ENCODE results near the gene ZNF256. TPM values are rescaled to one million over a fixed set of nuclear protein-coding genes. Genes with fewer than 3 reads are reported as not detected.
"Not testable (repeated sequence)": the region's sequence is repeated elsewhere in the genome, so short reads cannot be mapped to it uniquely, and the experiment has no call there.

Gene ZNF256
- total RNA-seq, 8 experiments from 2014 or later: 3.6 to 9.1 (median 5.4) TPM

GRCh38 chr19:57934820-57935665, 12.5 kb downstream of the ZNF256 start, which contains the start of gene ZNF418:
Gene ZNF418, minus strand, starts transcription at chr19:57935402. Its CDS starts 1,580 bp downstream, at chr19:57933822.
- Histone ChIP-seq H3K27ac (peak within 1 kb of the TSS; percentile 53 to 83), H3K4me3 (peak within 1 kb of the TSS; percentile 56 to 83 (median 71)), H3K4me1 (replicated peaks in 1 of 2) (peaks cover 0 to 4% of the 10 kb centered on the region in 2 donors)
- 0 to 42% (median 5%) methylated on average over 2 to 40 of the region's 54 CpGs; no CpG with 5 or more reads in 1 of the 10 experiments for WGBS, 10 experiments
- in situ Hi-C loops (cut with MboI; ENCODE audit: low pct_unique_long_range_greater_than_20kb in 2 of 9, low sequenced_read_pairs in 9 of 9, unreplicated experiment in 9 of 9): no loop called here
- ATAC-seq (replicated peaks in 6 of 8): peak; percentile 99 to 100 (median 99)

GRCh38 chr19:57927587-57927986, 19.9 kb downstream of the ZNF256 start:
- no peak overlapping the region for H3K4me3 ChIP-seq
- 83 to 96% (median 93%) methylated on average over 2 to 4 of the region's 4 CpGs; no CpG with 5 or more reads in 7 of the 10 experiments for WGBS, 10 experiments
- no peaks in the 10 kb centered on the region for H3K4me1 ChIP-seq (replicated peaks in 1 of 2)
- ATAC-seq (replicated peaks in 6 of 8): no peak
- in situ Hi-C loops (cut with MboI; ENCODE audit: low pct_unique_long_range_greater_than_20kb in 2 of 9, low sequenced_read_pairs in 9 of 9, unreplicated experiment in 9 of 9): no loop called here
- no peak overlapping the region for H3K27ac ChIP-seq

GRCh38 chr19:57916168-57916995, 31.1 kb downstream of the ZNF256 start, which contains the start of gene ZNF417:
Gene ZNF417, minus strand, starts transcription at chr19:57916592. Its CDS starts 181 bp downstream, at chr19:57916411.
- H3K4me1 ChIP-seq (replicated peaks in 1 of 2); in situ Hi-C loops (cut with MboI; ENCODE audit: low pct_unique_long_range_greater_than_20kb in 2 of 9, low sequenced_read_pairs in 9 of 9, unreplicated experiment in 9 of 9): not testable (repeated sequence)
- peak; percentile 96 to 99 (median 98) for ATAC-seq (replicated peaks in 6 of 8)
- H3K27ac ChIP-seq: peak within 1 kb of the TSS; percentile 86 to 98
- WGBS, 10 experiments: 0 to 7% (median 0%) methylated on average over 1 to 15 of the region's 51 CpGs; no CpG with 5 or more reads in 5 of the 10 experiments
- H3K4me3 ChIP-seq: peak within 1 kb of the TSS; percentile 62 to 90 (median 79)

GRCh38 chr19:57914531-57914930, 33.0 kb downstream of the ZNF256 start:
- ATAC-seq (replicated peaks in 6 of 8): no peak
- WGBS, 10 experiments: 90 to 100% (median 100%) methylated on average over 1 to 2 of the region's 3 CpGs; no CpG with 5 or more reads in 3 of the 10 experiments
- peak overlapping the region in 2 of 5 donors; percentile 79 to 87 for H3K4me3 ChIP-seq
- in situ Hi-C loops (cut with MboI; ENCODE audit: low pct_unique_long_range_greater_than_20kb in 2 of 9, low sequenced_read_pairs in 9 of 9, unreplicated experiment in 9 of 9): no loop called here
- peaks cover 6 to 7% of the 10 kb centered on the region in 2 donors for H3K4me1 ChIP-seq (replicated peaks in 1 of 2)
- no peak overlapping the region for H3K27ac ChIP-seq

- WGBS, 10 experiments: 90 to 100% (median 92%) methylated on average over 1 to 3 of the region's 3 CpGs; no CpG with 5 or more reads in 5 of the 10 experiments
- Histone ChIP-seq H3K4me3 (no peak overlapping the region), H3K27ac (no peak overlapping the region), H3K4me1 (replicated peaks in 1 of 2) (no peaks in the 10 kb centered on the region)
- ATAC-seq (replicated peaks in 6 of 8): no peak
- in situ Hi-C loops (cut with MboI; ENCODE audit: low pct_unique_long_range_greater_than_20kb in 2 of 9, low sequenced_read_pairs in 9 of 9, unreplicated experiment in 9 of 9): no loop called here
These were observed 40.1 kb downstream of the ZNF256 start for GRCh38 chr19:57907394-57907793.

GRCh38 chr19:57905258-57905657, 42.2 kb downstream of the ZNF256 start:
- Histone ChIP-seq H3K4me3 (no peak overlapping the region), H3K27ac (no peak overlapping the region), H3K4me1 (replicated peaks in 1 of 2) (no peaks in the 10 kb centered on the region)
- ATAC-seq (replicated peaks in 6 of 8): no peak
- in situ Hi-C loops (cut with MboI; ENCODE audit: low pct_unique_long_range_greater_than_20kb in 2 of 9, low sequenced_read_pairs in 9 of 9, unreplicated experiment in 9 of 9): no loop called here
- 91 to 100% (median 100%) methylated on average over 1 to 6 of the region's 6 CpGs; no CpG with 5 or more reads in 1 of the 10 experiments for WGBS, 10 experiments

- in situ Hi-C loops (cut with MboI; ENCODE audit: low pct_unique_long_range_greater_than_20kb in 2 of 9, low sequenced_read_pairs in 9 of 9, unreplicated experiment in 9 of 9): no loop called here
- Histone ChIP-seq H3K27ac (no peak overlapping the region), H3K4me1 (replicated peaks in 1 of 2) (no peaks in the 10 kb centered on the region), H3K4me3 (no peak overlapping the region)
- ATAC-seq (replicated peaks in 6 of 8): no peak
- WGBS, 10 experiments: 50 to 85% (median 60%) methylated on average over 2 to 5 of the region's 7 CpGs; no CpG with 5 or more reads in 3 of the 10 experiments
These were observed 43.8 kb downstream of the ZNF256 start for GRCh38 chr19:57903618-57904184.

- WGBS, 10 experiments: 31 to 100% (median 86%) methylated on average over 1 to 5 of the region's 5 CpGs
- no peak for ATAC-seq (replicated peaks in 6 of 8)
- Histone ChIP-seq H3K4me3 (no peak overlapping the region), H3K4me1 (replicated peaks in 1 of 2) (no peaks in the 10 kb centered on the region), H3K27ac (no peak overlapping the region)
- in situ Hi-C loops (cut with MboI; ENCODE audit: low pct_unique_long_range_greater_than_20kb in 2 of 9, low sequenced_read_pairs in 9 of 9, unreplicated experiment in 9 of 9): no loop called here
These were observed 47.2 kb downstream of the ZNF256 start for GRCh38 chr19:57900311-57900710.

Other genes starting within 250 kb of the ZNF256 start
- 1 to 10 TPM in 6 of 8 experiments, under 1 TPM in 2; 0.73 to 7.2 (median 1.7) TPM for gene ZNF154, start 238.5 kb downstream of the ZNF256 start, total RNA-seq
- gene ZNF671, start 220.1 kb downstream of the ZNF256 start, total RNA-seq: 10 to 100 TPM in 1 of 8 experiments, 1 to 10 TPM in 7; 1.7 to 11.4 (median 4.1) TPM
- gene ZNF776, start 200.9 kb downstream of the ZNF256 start, total RNA-seq: 10 to 100 TPM in 7 of 8 experiments, 1 to 10 TPM in 1; 9.8 to 28.0 (median 15.7) TPM
- 10 to 100 TPM in 7 of 8 experiments, 1 to 10 TPM in 1; 8.6 to 27.4 (median 16.2) TPM for gene ZNF586, start 178.0 kb downstream of the ZNF256 start, total RNA-seq
- gene ZNF552, start 132.8 kb downstream of the ZNF256 start, total RNA-seq: 10 to 100 TPM in 2 of 8 experiments, 1 to 10 TPM in 6; 4.4 to 20.0 (median 6.8) TPM
- 10 to 100 TPM in 4 of 8 experiments, 1 to 10 TPM in 4; 3.1 to 47.5 (median 9.8) TPM for gene ZNF587B, start 117.4 kb downstream of the ZNF256 start, total RNA-seq
- 10 to 100 TPM; 11.2 to 44.9 (median 25.4) TPM for gene ZNF587, start 97.8 kb downstream of the ZNF256 start, total RNA-seq
- 10 to 100 TPM; 14.4 to 81.5 (median 22.2) TPM for gene ZNF814, start 58.7 kb downstream of the ZNF256 start, total RNA-seq
- gene ZNF417, start 31.1 kb downstream of the ZNF256 start, total RNA-seq: 10 to 100 TPM in 7 of 8 experiments, 1 to 10 TPM in 1; 9.1 to 24.6 (median 17.1) TPM
- gene ZNF418, start 12.3 kb downstream of the ZNF256 start, total RNA-seq: 10 to 100 TPM in 5 of 8 experiments, 1 to 10 TPM in 3; 2.4 to 15.3 (median 11.8) TPM
- gene C19orf18, start 26.8 kb upstream of the ZNF256 start, total RNA-seq: 1 to 10 TPM in 1 of 8 experiments, under 1 TPM in 5, not detected in 2; 0.27 to 2.1 (median 0.45) TPM
- 10 to 100 TPM in 6 of 8 experiments, 1 to 10 TPM in 2; 7.1 to 28.2 (median 20.2) TPM for gene ZNF606, start 55.1 kb upstream of the ZNF256 start, total RNA-seq
- gene ZSCAN1, start 86.3 kb upstream of the ZNF256 start, total RNA-seq: 1 to 10 TPM in 5 of 8 experiments, under 1 TPM in 1, not detected in 2; 0.46 to 9.4 (median 8.1) TPM
- gene ZNF135, start 111.6 kb upstream of the ZNF256 start, total RNA-seq: 1 to 10 TPM in 6 of 8 experiments, under 1 TPM in 2; 0.09 to 6.6 (median 2.4) TPM
- gene ZSCAN18, start 150.5 kb upstream of the ZNF256 start, total RNA-seq: 100 to 1,000 TPM in 4 of 8 experiments, 10 to 100 TPM in 2, 1 to 10 TPM in 2; 7.9 to 170 (median 103) TPM
- gene ZNF329, start 203.1 kb upstream of the ZNF256 start, total RNA-seq: 10 to 100 TPM in 5 of 8 experiments, 1 to 10 TPM in 3; 4.3 to 23.2 (median 16.1) TPM
- gene ZNF274, start 235.4 kb upstream of the ZNF256 start, total RNA-seq: 10 to 100 TPM; 17.0 to 40.6 (median 28.2) TPM

Data from motor neuron (in vitro differentiated cells).